ENCODE measurements around the gene JAK1.

JAK1 gene

GRCh38 chr1:64864018-64864940, 102.1 kb downstream of the JAK1 start:
- no peak overlapping the region for H3K4me3 ChIP-seq (ENCODE audit: low read length in 2 of 2)
- H3K27ac ChIP-seq (ENCODE audit: low read length) = no peak overlapping the region
- no peaks in the 10 kb centered on the region for H3K4me1 ChIP-seq (ENCODE audit: control insufficient read depth, insufficient read depth, low read length)
- H3K27me3 ChIP-seq (ENCODE audit: control insufficient read depth in 1 of 2, insufficient read depth in 2 of 2, low read length in 2 of 2) = no peaks in the 10 kb centered on the region
- no peak overlapping the region for H3K9ac ChIP-seq (ENCODE audit: low read length in 2 of 2)
- no peaks in the 10 kb centered on the region for H3K9me3 ChIP-seq (ENCODE audit: control insufficient read depth in 2 of 2, low read length in 2 of 2)
- peaks cover 24 to 37% of the 10 kb centered on the region in 2 donors for H3K36me3 ChIP-seq (ENCODE audit: control insufficient read depth in 2 of 2, insufficient read depth in 2 of 2, low read length in 2 of 2)

DNA sequence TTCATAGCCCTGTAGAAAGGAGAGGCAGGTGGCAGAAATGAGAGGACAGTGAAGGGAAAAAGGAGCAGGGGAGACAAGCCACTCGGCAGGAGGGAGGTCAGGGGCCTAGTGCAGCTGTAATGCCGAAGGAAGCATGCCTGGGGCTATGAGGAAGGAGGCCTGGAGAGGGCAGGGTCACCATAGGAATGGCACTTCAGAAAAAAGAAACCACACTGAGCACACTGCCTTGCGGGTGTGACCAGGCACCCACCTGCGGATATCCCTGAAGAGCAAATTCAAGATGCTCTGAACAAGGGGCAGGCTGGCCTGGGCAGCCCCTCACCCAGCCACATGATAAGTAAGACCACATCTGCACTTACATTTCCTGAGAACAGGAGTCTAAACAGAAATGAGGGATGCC, 104.7 kb downstream of the JAK1 start:
- H3K36me3 ChIP-seq (ENCODE audit: control insufficient read depth in 2 of 2, insufficient read depth in 2 of 2, low read length in 2 of 2) = peaks cover 25 to 41% of the 10 kb centered on the region in 2 donors
- H3K27me3 ChIP-seq (ENCODE audit: control insufficient read depth in 1 of 2, insufficient read depth in 2 of 2, low read length in 2 of 2) = no peaks in the 10 kb centered on the region
- no peak overlapping the region for H3K9ac ChIP-seq (ENCODE audit: low read length in 2 of 2)
- H3K4me1 ChIP-seq (ENCODE audit: control insufficient read depth, insufficient read depth, low read length) = peaks cover 1% of the 10 kb centered on the region
- no peak overlapping the region for H3K4me3 ChIP-seq (ENCODE audit: low read length in 2 of 2)
- H3K27ac ChIP-seq (ENCODE audit: low read length) = no peak overlapping the region
- no peaks in the 10 kb centered on the region for H3K9me3 ChIP-seq (ENCODE audit: control insufficient read depth in 2 of 2, low read length in 2 of 2)

- Histone ChIP-seq H3K4me3 (ENCODE audit: low read length in 2 of 2) (no peak overlapping the region), H3K9me3 (ENCODE audit: control insufficient read depth in 2 of 2, low read length in 2 of 2) (no peaks in the 10 kb centered on the region), H3K9ac (ENCODE audit: low read length in 2 of 2) (no peak overlapping the region), H3K27ac (ENCODE audit: low read length) (peak overlapping the region; percentile 58), H3K36me3 (ENCODE audit: control insufficient read depth in 2 of 2, insufficient read depth in 2 of 2, low read length in 2 of 2) (peaks cover 40 to 55% of the 10 kb centered on the region in 2 donors), H3K4me1 (ENCODE audit: control insufficient read depth, insufficient read depth, low read length) (peaks cover 6% of the 10 kb centered on the region), H3K27me3 (ENCODE audit: control insufficient read depth in 1 of 2, insufficient read depth in 2 of 2, low read length in 2 of 2) (no peaks in the 10 kb centered on the region)
Measured at GRCh38 chr1:64857347-64857746, 109.0 kb downstream of the JAK1 start.

DNA sequence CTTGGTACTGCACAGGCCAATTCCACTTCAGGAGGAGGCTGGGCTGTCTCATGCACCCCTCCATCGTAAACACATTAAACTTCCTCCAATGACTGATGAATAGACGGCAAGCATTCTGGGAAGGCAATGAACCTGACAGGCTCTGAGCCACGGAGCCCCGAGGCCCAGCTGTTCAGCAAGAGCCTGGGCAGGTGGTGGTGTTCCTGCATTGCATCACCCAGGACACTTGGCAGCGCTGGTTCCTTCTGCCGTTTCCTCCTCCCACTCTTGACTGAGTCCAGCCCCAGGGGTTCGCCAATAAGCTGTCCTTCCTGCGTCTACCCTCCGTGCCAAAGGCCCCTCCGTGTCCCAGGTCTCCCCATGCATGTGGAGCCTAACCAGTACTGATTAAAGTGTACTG, 109.8 kb downstream of the JAK1 start:
- peak overlapping the region in 1 of 2 donors; percentile 5 for H3K9ac ChIP-seq (ENCODE audit: low read length in 2 of 2)
- H3K9me3 ChIP-seq (ENCODE audit: control insufficient read depth in 2 of 2, low read length in 2 of 2) = no peaks in the 10 kb centered on the region
- H3K27me3 ChIP-seq (ENCODE audit: control insufficient read depth in 1 of 2, insufficient read depth in 2 of 2, low read length in 2 of 2) = no peaks in the 10 kb centered on the region
- peaks cover 6% of the 10 kb centered on the region for H3K4me1 ChIP-seq (ENCODE audit: control insufficient read depth, insufficient read depth, low read length)
- no peak overlapping the region for H3K4me3 ChIP-seq (ENCODE audit: low read length in 2 of 2)
- H3K36me3 ChIP-seq (ENCODE audit: control insufficient read depth in 2 of 2, insufficient read depth in 2 of 2, low read length in 2 of 2) = peaks cover 40 to 52% of the 10 kb centered on the region in 2 donors
- peak overlapping the region; percentile 58 for H3K27ac ChIP-seq (ENCODE audit: low read length)

DNA sequence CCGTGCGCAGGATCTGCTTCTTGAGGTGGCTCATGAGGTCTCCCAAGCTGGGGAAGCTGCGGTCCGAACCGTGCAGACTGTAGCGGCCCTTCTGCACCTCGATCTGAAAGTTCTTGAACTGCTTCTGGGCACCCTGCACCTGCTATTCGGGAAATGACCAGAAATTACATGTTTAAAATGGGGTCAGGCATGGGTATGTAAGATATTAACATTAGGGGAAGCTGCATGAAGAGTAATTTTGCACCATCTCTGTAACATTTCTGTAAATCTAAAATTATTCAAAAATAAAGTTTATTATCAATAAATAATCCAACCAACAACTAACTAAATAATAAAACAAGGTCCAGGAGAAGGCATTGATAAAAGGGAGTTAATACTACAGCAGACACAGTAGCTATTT, 110.8 kb downstream of the JAK1 start:
- H3K9ac ChIP-seq (ENCODE audit: low read length in 2 of 2) = no peak overlapping the region
- no peak overlapping the region for H3K27ac ChIP-seq (ENCODE audit: low read length)
- H3K4me3 ChIP-seq (ENCODE audit: low read length in 2 of 2) = no peak overlapping the region
- no peaks in the 10 kb centered on the region for H3K9me3 ChIP-seq (ENCODE audit: control insufficient read depth in 2 of 2, low read length in 2 of 2)
- H3K36me3 ChIP-seq (ENCODE audit: control insufficient read depth in 2 of 2, insufficient read depth in 2 of 2, low read length in 2 of 2) = peaks cover 41 to 53% of the 10 kb centered on the region in 2 donors
- no peaks in the 10 kb centered on the region for H3K27me3 ChIP-seq (ENCODE audit: control insufficient read depth in 1 of 2, insufficient read depth in 2 of 2, low read length in 2 of 2)
- peaks cover 6% of the 10 kb centered on the region for H3K4me1 ChIP-seq (ENCODE audit: control insufficient read depth, insufficient read depth, low read length)

DNA sequence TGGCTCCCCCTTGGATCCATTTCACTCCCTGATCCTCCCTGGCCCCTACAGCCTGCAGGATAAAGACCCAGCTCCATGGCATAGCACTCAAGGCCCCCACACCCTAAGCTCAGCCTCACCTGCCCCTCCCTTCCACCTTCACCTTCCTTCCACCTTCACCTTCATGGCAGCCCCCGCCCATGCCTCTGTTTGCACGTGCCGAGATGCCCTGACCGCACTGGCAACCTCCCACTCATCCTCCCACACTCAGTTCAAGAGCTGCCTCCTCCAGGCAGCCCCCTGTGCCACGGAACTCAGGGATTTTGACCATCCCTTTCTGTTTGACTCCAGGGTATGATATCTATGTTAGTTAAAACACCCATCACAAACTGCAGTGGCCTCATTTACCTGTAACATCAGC, 111.7 kb downstream of the JAK1 start:
- H3K4me3 ChIP-seq (ENCODE audit: low read length in 2 of 2) = no peak overlapping the region
- no peaks in the 10 kb centered on the region for H3K9me3 ChIP-seq (ENCODE audit: control insufficient read depth in 2 of 2, low read length in 2 of 2)
- H3K27ac ChIP-seq (ENCODE audit: low read length) = no peak overlapping the region
- H3K9ac ChIP-seq (ENCODE audit: low read length in 2 of 2) = no peak overlapping the region
- no peaks in the 10 kb centered on the region for H3K27me3 ChIP-seq (ENCODE audit: control insufficient read depth in 1 of 2, insufficient read depth in 2 of 2, low read length in 2 of 2)
- peaks cover 45 to 57% of the 10 kb centered on the region in 2 donors for H3K36me3 ChIP-seq (ENCODE audit: control insufficient read depth in 2 of 2, insufficient read depth in 2 of 2, low read length in 2 of 2)
- H3K4me1 ChIP-seq (ENCODE audit: control insufficient read depth, insufficient read depth, low read length) = peaks cover 6% of the 10 kb centered on the region

DNA sequence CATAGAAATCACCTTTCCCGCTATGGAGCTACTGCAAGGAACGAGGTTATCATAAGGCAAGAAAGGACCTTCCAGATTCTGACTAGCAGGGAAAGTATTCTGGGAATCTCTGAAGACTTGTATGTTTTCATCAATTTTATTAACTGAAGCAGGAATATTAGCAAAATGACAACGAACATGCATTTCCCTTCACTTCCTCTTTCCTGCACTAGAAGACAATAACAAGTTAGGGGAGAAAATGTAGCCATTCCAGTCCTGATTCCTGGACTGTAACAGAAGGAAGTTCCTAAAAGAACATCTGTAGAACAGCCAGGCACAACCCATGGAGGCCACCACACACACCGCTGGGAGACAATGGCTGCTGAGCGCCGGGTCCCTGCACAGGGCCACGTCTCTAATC, 114.7 kb downstream of the JAK1 start:
- H3K4me1 ChIP-seq (ENCODE audit: control insufficient read depth, insufficient read depth, low read length) = peaks cover 7% of the 10 kb centered on the region
- no peak overlapping the region for H3K9ac ChIP-seq (ENCODE audit: low read length in 2 of 2)
- no peaks in the 10 kb centered on the region for H3K27me3 ChIP-seq (ENCODE audit: control insufficient read depth in 1 of 2, insufficient read depth in 2 of 2, low read length in 2 of 2)
- no peak overlapping the region for H3K27ac ChIP-seq (ENCODE audit: low read length)
- no peaks in the 10 kb centered on the region for H3K9me3 ChIP-seq (ENCODE audit: control insufficient read depth in 2 of 2, low read length in 2 of 2)
- peaks cover 41 to 56% of the 10 kb centered on the region in 2 donors for H3K36me3 ChIP-seq (ENCODE audit: control insufficient read depth in 2 of 2, insufficient read depth in 2 of 2, low read length in 2 of 2)
- H3K4me3 ChIP-seq (ENCODE audit: low read length in 2 of 2) = no peak overlapping the region

GRCh38 chr1:64850846-64851245, 115.5 kb downstream of the JAK1 start:
- Histone ChIP-seq H3K4me1 (ENCODE audit: control insufficient read depth, insufficient read depth, low read length) (peaks cover 4% of the 10 kb centered on the region), H3K4me3 (ENCODE audit: low read length in 2 of 2) (no peak overlapping the region), H3K27me3 (ENCODE audit: control insufficient read depth in 1 of 2, insufficient read depth in 2 of 2, low read length in 2 of 2) (no peaks in the 10 kb centered on the region), H3K9ac (ENCODE audit: low read length in 2 of 2) (no peak overlapping the region), H3K27ac (ENCODE audit: low read length) (no peak overlapping the region), H3K9me3 (ENCODE audit: control insufficient read depth in 2 of 2, low read length in 2 of 2) (no peaks in the 10 kb centered on the region), H3K36me3 (ENCODE audit: control insufficient read depth in 2 of 2, insufficient read depth in 2 of 2, low read length in 2 of 2) (peaks cover 47 to 62% of the 10 kb centered on the region in 2 donors)

GRCh38 chr1:64849942-64850341, 116.4 kb downstream of the JAK1 start:
- peaks cover 4% of the 10 kb centered on the region for H3K4me1 ChIP-seq (ENCODE audit: control insufficient read depth, insufficient read depth, low read length)
- no peak overlapping the region for H3K9ac ChIP-seq (ENCODE audit: low read length in 2 of 2)
- H3K36me3 ChIP-seq (ENCODE audit: control insufficient read depth in 2 of 2, insufficient read depth in 2 of 2, low read length in 2 of 2) = peaks cover 48 to 64% of the 10 kb centered on the region in 2 donors
- H3K9me3 ChIP-seq (ENCODE audit: control insufficient read depth in 2 of 2, low read length in 2 of 2) = no peaks in the 10 kb centered on the region
- H3K27ac ChIP-seq (ENCODE audit: low read length) = no peak overlapping the region
- H3K27me3 ChIP-seq (ENCODE audit: control insufficient read depth in 1 of 2, insufficient read depth in 2 of 2, low read length in 2 of 2) = no peaks in the 10 kb centered on the region
- H3K4me3 ChIP-seq (ENCODE audit: low read length in 2 of 2) = no peak overlapping the region

DNA sequence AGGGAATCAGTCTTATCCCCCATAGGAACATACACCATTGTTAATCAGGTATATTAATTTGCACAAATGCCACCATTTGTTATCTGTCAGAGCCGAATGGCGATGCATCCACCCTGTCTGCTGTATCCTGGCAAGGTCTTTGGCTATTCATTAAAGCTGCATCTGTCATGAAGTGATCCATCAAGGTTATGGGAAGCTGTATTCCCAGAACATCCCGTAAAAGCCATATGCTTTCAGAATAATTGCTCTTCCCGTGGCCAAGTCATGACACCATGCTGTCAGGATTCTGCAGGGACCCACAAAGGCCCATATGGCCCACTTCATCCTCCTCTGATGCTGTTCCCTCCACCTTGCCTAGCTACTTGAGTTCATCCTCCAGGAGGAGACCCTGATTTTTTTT, 117.5 kb downstream of the JAK1 start:
- no peak overlapping the region for H3K4me3 ChIP-seq (ENCODE audit: low read length in 2 of 2)
- peaks cover 49 to 63% of the 10 kb centered on the region in 2 donors for H3K36me3 ChIP-seq (ENCODE audit: control insufficient read depth in 2 of 2, insufficient read depth in 2 of 2, low read length in 2 of 2)
- no peak overlapping the region for H3K9ac ChIP-seq (ENCODE audit: low read length in 2 of 2)

GRCh38 chr1:64848136-64848535, 118.2 kb downstream of the JAK1 start:
- Histone ChIP-seq H3K9ac (ENCODE audit: low read length in 2 of 2) (no peak overlapping the region), H3K27ac (ENCODE audit: low read length) (no peak overlapping the region), H3K36me3 (ENCODE audit: control insufficient read depth in 2 of 2, insufficient read depth in 2 of 2, low read length in 2 of 2) (peaks cover 47 to 64% of the 10 kb centered on the region in 2 donors), H3K27me3 (ENCODE audit: control insufficient read depth in 1 of 2, insufficient read depth in 2 of 2, low read length in 2 of 2) (no peaks in the 10 kb centered on the region), H3K9me3 (ENCODE audit: control insufficient read depth in 2 of 2, low read length in 2 of 2) (no peaks in the 10 kb centered on the region), H3K4me1 (ENCODE audit: control insufficient read depth, insufficient read depth, low read length) (peaks cover 4% of the 10 kb centered on the region), H3K4me3 (ENCODE audit: low read length in 2 of 2) (no peak overlapping the region)

More for the DNA sequence above, 117.5 kb downstream of the JAK1 start:
- no peaks in the 10 kb centered on the region for H3K27me3 ChIP-seq (ENCODE audit: control insufficient read depth in 1 of 2, insufficient read depth in 2 of 2, low read length in 2 of 2)
- H3K27ac ChIP-seq (ENCODE audit: low read length) = no peak overlapping the region
- H3K9me3 ChIP-seq (ENCODE audit: control insufficient read depth in 2 of 2, low read length in 2 of 2) = no peaks in the 10 kb centered on the region
- H3K4me1 ChIP-seq (ENCODE audit: control insufficient read depth, insufficient read depth, low read length) = peaks cover 4% of the 10 kb centered on the region
